SU-DHL-6 (cell line): Measurements from ENCODE around the gene DACH1.

Source experiments
- EZH2phosphoT487 ChIP-seq: fragments of 200-600 bp; sonication (generic), shearing (Covaris generic); conservative IDR thresholded peaks from 2 replicates; pipeline ENCODE4 v1.6.1; 2018; ENCODE audit warnings: mild to moderate bottlenecking, antibody characterized with exemption, low read length, moderate library complexity, mixed read lengths
- TF ChIP-seq, protein P1 (sequence below): fragments of 200-600 bp; sonication (generic); IDR thresholded peaks from one replicate; pipeline ENCODE4 v1.5.1; 2017; ENCODE audit warnings: antibody characterized with exemption, mild to moderate bottlenecking, low read length, moderate library complexity; ENCODE audit not compliant: insufficient read depth, poor library complexity, severe bottlenecking

DNA sequence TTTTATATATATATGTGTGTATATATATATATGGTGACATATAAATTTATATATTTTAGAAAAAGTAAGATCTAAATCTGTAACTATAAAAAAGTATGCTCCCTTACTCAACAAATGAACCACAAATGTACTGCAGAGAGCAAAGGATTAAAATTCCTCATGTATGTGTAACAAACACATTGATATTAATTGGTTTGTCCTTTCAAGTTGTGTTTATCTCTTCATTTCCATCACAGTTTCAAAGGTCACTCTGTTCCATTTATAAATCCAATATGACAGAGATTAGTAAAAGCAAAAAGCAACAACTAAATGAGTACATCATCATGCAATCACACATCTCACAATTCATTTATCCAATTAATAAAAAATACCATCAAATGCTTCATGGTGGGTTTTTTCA lies 247.9 kb downstream of the DACH1 start:
- TF ChIP-seq, protein P1, sequence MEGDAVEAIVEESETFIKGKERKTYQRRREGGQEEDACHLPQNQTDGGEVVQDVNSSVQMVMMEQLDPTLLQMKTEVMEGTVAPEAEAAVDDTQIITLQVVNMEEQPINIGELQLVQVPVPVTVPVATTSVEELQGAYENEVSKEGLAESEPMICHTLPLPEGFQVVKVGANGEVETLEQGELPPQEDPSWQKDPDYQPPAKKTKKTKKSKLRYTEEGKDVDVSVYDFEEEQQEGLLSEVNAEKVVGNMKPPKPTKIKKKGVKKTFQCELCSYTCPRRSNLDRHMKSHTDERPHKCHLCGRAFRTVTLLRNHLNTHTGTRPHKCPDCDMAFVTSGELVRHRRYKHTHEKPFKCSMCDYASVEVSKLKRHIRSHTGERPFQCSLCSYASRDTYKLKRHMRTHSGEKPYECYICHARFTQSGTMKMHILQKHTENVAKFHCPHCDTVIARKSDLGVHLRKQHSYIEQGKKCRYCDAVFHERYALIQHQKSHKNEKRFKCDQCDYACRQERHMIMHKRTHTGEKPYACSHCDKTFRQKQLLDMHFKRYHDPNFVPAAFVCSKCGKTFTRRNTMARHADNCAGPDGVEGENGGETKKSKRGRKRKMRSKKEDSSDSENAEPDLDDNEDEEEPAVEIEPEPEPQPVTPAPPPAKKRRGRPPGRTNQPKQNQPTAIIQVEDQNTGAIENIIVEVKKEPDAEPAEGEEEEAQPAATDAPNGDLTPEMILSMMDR = no peak
- TF ChIP-seq EZH2phosphoT487 = no peak
